Thoracic aorta (tissue), 2 donors: ENCODE measurements around the gene AKAP6. TPM values are rescaled to one million over a fixed set of nuclear protein-coding genes. Genes with fewer than 3 reads are reported as not detected.

Experiments
- ATAC-seq: fragments of 150-250 bp; one replicate; pipeline ENCODE4 v1.8.0; 2017; ENCODE audit warnings: low read depth; ENCODE audit not compliant: insufficient number of reproducible peaks, low FRiP score
- DNase-seq: peaks from one replicate; pipeline ENCODE4 v3.0.0-alpha.2; 2020; ENCODE audit warnings: low spot score
- H3K27ac ChIP-seq, 2 donors: fragments of 200-600 bp; sonication (generic); 1 replicate in 1 of 2; 2 replicates in 1 of 2; pipeline ENCODE4 v1.5.1; 2016; ENCODE audit warnings: mild to moderate bottlenecking in 2 of 2, moderate library complexity in 2 of 2
- H3K27me3 ChIP-seq: fragments of 200-600 bp; sonication (generic); replicated peaks from 2 replicates; pipeline ENCODE4 v1.6.0; 2016; ENCODE audit warnings: mild to moderate bottlenecking; ENCODE audit not compliant: insufficient read depth
- H3K36me3 ChIP-seq: fragments of 200-600 bp; sonication (generic); one replicate; pipeline ENCODE4 v1.5.1; 2016
- H3K4me1 ChIP-seq, 2 donors: fragments of 200-600 bp; sonication (generic); 1 replicate in 1 of 2; 2 replicates in 1 of 2; pipeline versions ENCODE4 v1.5.1 to v1.6.0; 2016; ENCODE audit warnings: low read depth in 2 of 2, mild to moderate bottlenecking in 1 of 2; ENCODE audit not compliant: control insufficient read depth in 1 of 2
- H3K4me3 ChIP-seq: fragments of 200-600 bp; sonication (generic); 2 replicates; pipeline ENCODE4 v1.5.1; 2016; ENCODE audit warnings: mild to moderate bottlenecking
- H3K9me3 ChIP-seq: fragments of 200-600 bp; sonication (generic); 2 replicates; pipeline ENCODE4 v1.5.1; 2016
- total RNA-seq, 2 donors: library from RNA; depleted of rRNA; stranded (reverse); fragments of >200 nt; gene quantifications; one replicate each; pipeline versions ENCODE4 v1.1.0 to v1.2.3, GENCODE V29; 2016
- TF ChIP-seq, protein P1 (sequence below): fragments of 200-600 bp; sonication (generic); IDR thresholded peaks from one replicate; pipeline ENCODE4 v1.5.1; 2019; ENCODE audit warnings: antibody characterized with exemption

AKAP6 gene
- total RNA-seq, 2 donors from 2014 or later, result 78.9 to 104 TPM

- TF ChIP-seq, protein P1, sequence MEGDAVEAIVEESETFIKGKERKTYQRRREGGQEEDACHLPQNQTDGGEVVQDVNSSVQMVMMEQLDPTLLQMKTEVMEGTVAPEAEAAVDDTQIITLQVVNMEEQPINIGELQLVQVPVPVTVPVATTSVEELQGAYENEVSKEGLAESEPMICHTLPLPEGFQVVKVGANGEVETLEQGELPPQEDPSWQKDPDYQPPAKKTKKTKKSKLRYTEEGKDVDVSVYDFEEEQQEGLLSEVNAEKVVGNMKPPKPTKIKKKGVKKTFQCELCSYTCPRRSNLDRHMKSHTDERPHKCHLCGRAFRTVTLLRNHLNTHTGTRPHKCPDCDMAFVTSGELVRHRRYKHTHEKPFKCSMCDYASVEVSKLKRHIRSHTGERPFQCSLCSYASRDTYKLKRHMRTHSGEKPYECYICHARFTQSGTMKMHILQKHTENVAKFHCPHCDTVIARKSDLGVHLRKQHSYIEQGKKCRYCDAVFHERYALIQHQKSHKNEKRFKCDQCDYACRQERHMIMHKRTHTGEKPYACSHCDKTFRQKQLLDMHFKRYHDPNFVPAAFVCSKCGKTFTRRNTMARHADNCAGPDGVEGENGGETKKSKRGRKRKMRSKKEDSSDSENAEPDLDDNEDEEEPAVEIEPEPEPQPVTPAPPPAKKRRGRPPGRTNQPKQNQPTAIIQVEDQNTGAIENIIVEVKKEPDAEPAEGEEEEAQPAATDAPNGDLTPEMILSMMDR, result no peak
- Histone ChIP-seq H3K27ac (peak overlapping the region; percentile 22 to 62), H3K4me3 (peak overlapping the region; percentile 22), H3K27me3 (no peaks in the 10 kb centered on the region), H3K4me1 (peaks cover 24 to 63% of the 10 kb centered on the region in 2 donors), H3K36me3 (no peaks in the 10 kb centered on the region), H3K9me3 (no peaks in the 10 kb centered on the region)
- peak; percentile 40 for ATAC-seq
- no peak for DNase-seq
Measured at GRCh38 chr14:32709027-32709426, 379.9 kb downstream of the AKAP6 start.

DNA sequence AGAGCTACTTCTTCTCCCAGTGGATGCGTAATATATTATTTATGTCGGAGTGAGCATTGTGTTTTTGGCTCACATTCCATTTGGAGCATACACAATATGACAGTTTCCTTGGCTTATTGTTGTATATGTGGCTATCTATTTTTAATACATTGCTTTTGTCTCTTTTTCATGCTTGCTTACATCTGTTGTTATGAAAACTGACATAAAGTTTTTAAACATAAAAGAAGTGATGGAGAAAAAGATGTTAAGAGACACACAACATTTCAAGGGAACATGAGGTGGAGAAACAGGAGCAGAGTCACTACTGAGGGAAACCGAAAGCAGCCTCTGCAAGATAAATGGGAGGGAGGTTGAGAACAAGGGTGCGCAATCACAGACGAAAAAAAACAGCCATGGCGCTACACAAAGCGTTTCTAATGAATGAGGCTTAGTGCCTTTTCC is 381.2 kb downstream of the AKAP6 start:
- Histone ChIP-seq H3K27me3 (no peaks in the 10 kb centered on the region), H3K27ac (peak overlapping the region in 1 of 2 donors; percentile 62), H3K4me1 (peaks cover 23 to 53% of the 10 kb centered on the region in 2 donors), H3K9me3 (no peaks in the 10 kb centered on the region), H3K4me3 (no peak overlapping the region), H3K36me3 (no peaks in the 10 kb centered on the region)
- DNase-seq (no peak), ATAC-seq (no peak)
- TF ChIP-seq, protein P1, result no peak

DNA sequence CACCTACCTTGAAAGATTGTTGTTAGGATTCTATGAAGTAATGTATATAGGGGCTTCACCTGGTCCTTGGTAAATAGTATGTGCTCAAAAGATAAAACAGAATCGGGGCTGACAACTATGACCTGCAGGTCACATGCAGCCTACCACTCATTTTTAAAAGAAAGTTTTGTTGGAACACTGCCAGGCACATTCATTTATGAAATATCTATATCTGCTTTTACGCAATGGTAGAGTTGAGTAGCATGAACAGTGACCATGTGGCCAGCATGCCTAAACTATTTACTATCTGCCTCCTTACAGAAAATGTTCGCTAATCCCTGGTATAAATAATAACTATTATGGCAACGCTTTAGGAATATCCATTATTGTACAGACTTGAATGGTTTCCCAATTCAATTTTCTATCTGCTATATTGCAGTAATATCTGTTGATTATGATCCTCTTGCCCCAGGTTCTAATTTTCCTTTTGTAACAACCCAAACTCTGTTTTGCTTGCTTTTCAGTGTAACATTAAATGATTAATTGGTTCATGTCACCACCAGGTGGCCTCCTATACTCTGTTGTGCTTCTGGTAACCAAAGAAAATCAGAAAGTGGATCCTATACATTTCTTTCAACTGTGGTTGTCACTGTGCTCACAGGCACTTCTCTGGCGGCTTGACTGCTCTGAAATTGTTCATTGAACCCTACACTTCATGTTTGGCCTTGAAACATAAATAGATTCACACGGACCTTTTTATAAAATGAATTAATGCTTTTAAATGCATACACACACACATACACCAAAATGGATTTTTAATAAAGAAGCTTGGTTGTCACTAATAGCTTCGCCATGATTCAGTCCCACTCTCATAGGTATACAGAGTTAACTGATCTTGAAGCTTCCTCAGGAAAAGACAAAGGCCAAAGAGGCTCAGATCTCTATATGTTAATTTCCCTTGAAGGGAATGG is 381.9 kb downstream of the AKAP6 start:
- Histone ChIP-seq H3K4me3 (no peak overlapping the region), H3K4me1 (peaks cover 23 to 53% of the 10 kb centered on the region in 2 donors), H3K9me3 (no peaks in the 10 kb centered on the region), H3K27ac (no peak overlapping the region), H3K27me3 (no peaks in the 10 kb centered on the region), H3K36me3 (no peaks in the 10 kb centered on the region)
- DNase-seq, result no peak
- no peak for ATAC-seq
- TF ChIP-seq, protein P1, result peak; percentile 53

DNA sequence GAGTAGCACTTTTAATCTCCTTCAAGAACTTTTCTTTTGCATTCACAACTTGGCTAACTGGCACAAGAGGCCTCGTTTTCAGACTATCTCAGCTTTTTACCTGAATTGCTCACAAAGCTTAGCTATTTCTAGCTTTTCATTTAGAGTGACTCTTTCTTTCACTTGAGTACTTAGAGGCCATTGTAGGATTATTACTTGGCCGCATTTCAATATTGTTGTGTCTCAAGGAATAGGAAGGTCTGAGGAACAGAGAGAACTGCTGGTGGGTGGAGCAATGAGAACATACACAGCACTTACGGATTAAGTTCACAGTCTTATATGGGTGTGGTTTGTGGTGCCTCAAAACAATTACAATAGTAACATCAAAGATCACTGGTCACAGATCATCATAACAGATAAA is 384.8 kb downstream of the AKAP6 start:
- H3K27ac ChIP-seq, result no peak overlapping the region
- no peaks in the 10 kb centered on the region for H3K27me3 ChIP-seq
- no peaks in the 10 kb centered on the region for H3K9me3 ChIP-seq
- peaks cover 11 to 37% of the 10 kb centered on the region in 2 donors for H3K4me1 ChIP-seq
- H3K4me3 ChIP-seq, result no peak overlapping the region
- DNase-seq (no peak), ATAC-seq (no peak)
- H3K36me3 ChIP-seq, result no peaks in the 10 kb centered on the region
- TF ChIP-seq, protein P1, result no peak

- no peaks in the 10 kb centered on the region for H3K9me3 ChIP-seq
- TF ChIP-seq, protein P1, result no peak
- no peak overlapping the region for H3K4me3 ChIP-seq
- H3K36me3 ChIP-seq, result no peaks in the 10 kb centered on the region
- H3K4me1 ChIP-seq, result peaks cover 0 to 24% of the 10 kb centered on the region in 2 donors
- H3K27ac ChIP-seq, result no peak overlapping the region
- no peaks in the 10 kb centered on the region for H3K27me3 ChIP-seq
- ATAC-seq (no peak), DNase-seq (no peak)
Measured at GRCh38 chr14:32719601-32720000, 390.5 kb downstream of the AKAP6 start.
